GM12878 (cell line): ENCODE measurements around the gene PKD1L1. TPM values are rescaled to one million over a fixed set of nuclear protein-coding genes. Genes with fewer than 3 reads are reported as not detected.

Source experiments
- ATAC-seq: fragments of 200-7000 bp; cut with Tn5 transposase; 3 replicates; pipeline ENCODE4 v1.9.1; 2020; ENCODE audit warnings: mild to moderate bottlenecking, moderate library complexity
- BruUV-seq: library from RNA; stranded (reverse); fragments of 400-500 nt; replicated peaks from 2 replicates; lab custom pipeline; 2021; lab: Mats Ljungman, UMichigan
- CTCF ChIA-PET: fragments of 300-600 bp; sonication (Branson Sonifier 250); formaldehyde crosslinking; extraction: SDS; loops from one replicate; lab custom pipeline; 2021; ENCODE audit warnings: inconsistent platforms; lab: Yijun Ruan, JAX
- POLR2A ChIA-PET: fragments of 350-600 bp; formaldehyde crosslinking; extraction: SDS; loops from one replicate; lab custom pipeline; 2021; ENCODE audit warnings: inconsistent platforms; lab: Charles Lee
- RAD21 ChIA-PET: fragments of 300-600 bp; sonication (Branson Sonifier 250); formaldehyde crosslinking; loops from one replicate; lab custom pipeline; 2023; ENCODE audit warnings: antibody characterized with exemption; ENCODE audit not compliant: unreplicated experiment; lab: Charles Lee
- SMC1A ChIA-PET: fragments of 300-600 bp; sonication (Branson Sonifier 250); formaldehyde crosslinking; loops from one replicate; lab custom pipeline; 2023; ENCODE audit not compliant: unreplicated experiment, uncharacterized antibody; lab: Charles Lee
- DNase-seq: peaks from one replicate; pipeline ENCODE4 v3.0.0-alpha.2; 2011; ENCODE audit warnings: low read depth, low spot score
- FAIRE-seq: peaks from 3 replicates; lab custom pipeline; 2011; peaks lifted over from hg19 to GRCh38; lab: Jason Lieb, UNC
- H2AFZ ChIP-seq: 2 replicates; pipeline ENCODE4 v1.6.0; 2011; ENCODE audit warnings: low read depth, low read length, control low read depth; ENCODE audit not compliant: control insufficient read depth
- H3K27ac ChIP-seq: 2 replicates; pipeline ENCODE4 v1.5.1; 2011; ENCODE audit warnings: control low read depth; ENCODE audit not compliant: control insufficient read depth, insufficient read depth
- H3K27me3 ChIP-seq, 2 experiments: replicated peaks in 1 of 2; 2 replicates each; pipeline versions ENCODE4 v1.6.0 to v1.6.1; 2011; ENCODE audit warnings: low read length in 1 of 2; ENCODE audit not compliant: control insufficient read depth in 2 of 2, insufficient read depth in 2 of 2
- H3K36me3 ChIP-seq, 2 experiments: 2 replicates each; pipeline ENCODE4 v1.5.1; 2011; ENCODE audit warnings: low read length in 1 of 2; ENCODE audit not compliant: control insufficient read depth in 2 of 2, insufficient read depth in 2 of 2
- H3K4me1 ChIP-seq: 2 replicates; pipeline ENCODE4 v1.6.1; 2011; ENCODE audit warnings: mild to moderate bottlenecking, low read length, moderate library complexity, mixed read lengths; ENCODE audit not compliant: control insufficient read depth, insufficient read depth
- H3K4me2 ChIP-seq: 2 replicates; pipeline ENCODE4 v1.6.0; 2011; ENCODE audit warnings: control low read depth; ENCODE audit not compliant: control insufficient read depth, insufficient read depth
- H3K4me3 ChIP-seq: fragments of 200-600 bp; sonication (generic); 2 replicates; pipeline ENCODE4 v1.5.1; 2016
- H3K79me2 ChIP-seq: 2 replicates; pipeline ENCODE4 v1.6.0; 2011; ENCODE audit warnings: low read length; ENCODE audit not compliant: control insufficient read depth, insufficient read depth
- H3K9ac ChIP-seq: 2 replicates; pipeline ENCODE4 v1.8.0; 2011; ENCODE audit warnings: low read length, control low read depth, mixed read lengths; ENCODE audit not compliant: control insufficient read depth, insufficient read depth
- H3K9me3 ChIP-seq: replicated peaks from 3 replicates; pipeline ENCODE4 v1.5.1; 2011; ENCODE audit warnings: mild to moderate bottlenecking, low read length; ENCODE audit not compliant: control insufficient read depth, insufficient read depth
- H4K20me1 ChIP-seq: 2 replicates; pipeline ENCODE4 v1.6.0; 2011; ENCODE audit not compliant: control insufficient read depth, insufficient read depth
- BMI1 ChIP-seq: fragments of 450-650 bp; IDR thresholded peaks from 2 replicates; pipeline ENCODE4 v1.6.1; 2016; ENCODE audit warnings: mild to moderate bottlenecking, moderate library complexity, borderline replicate concordance
- CHD1 ChIP-seq: IDR thresholded peaks from 2 replicates; pipeline ENCODE4 v1.6.1; 2012; ENCODE audit warnings: low read depth, low read length, improper control_type of control experiment
- HDAC2 ChIP-seq: fragments of 200-600 bp; sonication (generic); IDR thresholded peaks from 2 replicates; pipeline ENCODE4 v1.6.1; 2017
- KDM1A ChIP-seq: fragments of 200-600 bp; sonication (generic); IDR thresholded peaks from 2 replicates; pipeline ENCODE4 v1.6.1; 2016; ENCODE audit warnings: borderline replicate concordance
- KLF5 ChIP-seq: fragments of 450-650 bp; IDR thresholded peaks from 2 replicates; pipeline ENCODE4 v1.6.1; 2014; ENCODE audit warnings: mild to moderate bottlenecking; ENCODE audit not compliant: partially characterized antibody
- NBN ChIP-seq: fragments of 450-650 bp; IDR thresholded peaks from 2 replicates; pipeline ENCODE4 v1.6.1; 2016
- NFYB ChIP-seq: IDR thresholded peaks from 2 replicates; pipeline ENCODE4 v1.6.1; 2011; ENCODE audit warnings: low read depth, mild to moderate bottlenecking, low read length, improper control_type of control experiment, moderate library complexity; ENCODE audit not compliant: insufficient read depth
- NR2C1 ChIP-seq: fragments of 450-650 bp; IDR thresholded peaks from 2 replicates; pipeline ENCODE4 v1.6.1; 2017; ENCODE audit warnings: antibody characterized with exemption, mild to moderate bottlenecking, moderate library complexity
- PAX8 ChIP-seq: fragments of 450-650 bp; IDR thresholded peaks from 2 replicates; pipeline ENCODE4 v1.6.1; 2017; ENCODE audit warnings: mild to moderate bottlenecking, moderate library complexity
- RBBP5 ChIP-seq: fragments of 200-600 bp; sonication (generic); conservative IDR thresholded peaks from 2 replicates; pipeline ENCODE4 v1.6.1; 2016
- SMARCA5 ChIP-seq: fragments of 450-650 bp; IDR thresholded peaks from 2 replicates; pipeline ENCODE4 v1.6.1; 2017; ENCODE audit warnings: mild to moderate bottlenecking
- SRF ChIP-seq, 2 experiments: IDR thresholded peaks; 2 replicates each; pipeline ENCODE4 v1.6.1; 2011; ENCODE audit warnings: low read depth in 2 of 2, low read length in 2 of 2, mild to moderate bottlenecking in 1 of 2, moderate library complexity in 1 of 2
- ZNF217 ChIP-seq: fragments of 450-650 bp; IDR thresholded peaks from 2 replicates; pipeline ENCODE4 v1.6.1; 2017; ENCODE audit warnings: antibody characterized with exemption, mild to moderate bottlenecking
- WGBS: methylation state at CpG from one replicate; pipeline ENCODE4 v1.1.6; 2016; ENCODE audit warnings: low lambda C conversion rate; ENCODE audit not compliant: insufficient replicate concordance, insufficient coverage; ENCODE audit errors: missing lambda C conversion rate; 5-methylcytosine and 5-hydroxymethylcytosine counted together
- in situ Hi-C: fragments of 300-500 bp; cut with MboI; formaldehyde crosslinking; loops from 9 replicates; pipeline ENCODE4 v1.14.3; 2018; ENCODE audit warnings: mixed read lengths
- intact Hi-C: fragments of 100-400 bp; cut with micrococcal nuclease; formaldehyde crosslinking; loops from one replicate; pipeline ENCODE4 v1.14.2; 2022; ENCODE audit not compliant: unreplicated experiment
- polyA plus RNA-seq, 11 experiments: library from polyadenylated mRNA; depleted of rRNA in 4 of 11; unstranded in 6 of 11; stranded (reverse) in 5 of 11; fragments of >200 nt; fragmentation: Nextera tagmentation in 4 of 11; fragmentation: Illumina TruSeq in 1 of 11; extraction: Ambion mirVana in 4 of 11; extraction: Trizol in 1 of 11; gene quantifications; 1 replicate in 1 of 11; 2 replicates in 10 of 11; pipeline versions ENCODE4 v1.2.1 to v1.2.3, GENCODE V29; 2011 to 2016; ENCODE audit warnings: inconsistent platforms in 2 of 11, missing spikeins in 2 of 11, low read depth in 1 of 11
- total RNA-seq, 4 experiments: library from RNA; depleted of rRNA in 3 of 4; stranded (reverse); fragments of >200 nt in 3 of 4; fragmentation: Illumina TruSeq in 1 of 4; extraction: Trizol in 1 of 4; gene quantifications; 2 replicates each; pipeline versions ENCODE4 v1.2.1 to v1.2.3, GENCODE V29; 2013 to 2021
- TF ChIP-seq, protein P1 (sequence below): IDR thresholded peaks from 2 replicates; pipeline ENCODE4 v1.6.1; 2012; ENCODE audit warnings: low read depth, low read length, improper control_type of control experiment

PKD1L1 gene
- total and polyA plus RNA-seq, 10 of the 15 experiments (the other 5 are each of a cell fraction or from before 2014, with no cell fraction given), result under 0.01 to 0.05 (median 0.02) TPM; not detected in 3

DNA sequence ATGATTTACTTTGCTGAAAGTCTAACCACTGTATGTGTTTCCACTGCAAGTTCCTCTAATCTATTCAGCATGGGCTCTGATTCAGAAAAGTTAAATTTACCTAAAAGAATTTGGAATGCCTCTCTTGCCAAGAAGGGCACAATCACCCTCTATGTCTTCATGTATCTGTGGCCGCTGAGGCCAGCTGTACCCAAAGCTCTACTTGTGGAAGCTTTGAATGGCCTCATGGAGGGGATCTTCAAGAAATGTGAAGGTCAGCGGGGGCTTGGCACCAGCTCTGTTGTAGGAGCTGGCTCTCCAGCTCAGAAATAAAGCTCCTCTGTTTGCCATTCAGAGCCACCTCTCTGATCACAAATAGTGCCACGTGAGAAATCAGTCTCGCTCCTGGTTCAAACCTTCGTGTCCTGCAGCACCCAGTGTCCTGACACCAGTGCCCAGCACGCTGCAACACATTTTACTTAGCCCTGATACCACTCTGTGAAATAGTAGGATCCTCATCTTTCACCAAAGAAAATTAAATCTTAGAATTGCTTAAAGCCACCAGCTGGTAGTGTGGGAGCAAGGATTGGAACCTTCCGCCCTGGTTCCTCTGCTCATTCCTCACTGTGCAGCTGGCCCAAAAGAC lies 61.1 kb downstream of the PKD1L1 start:
- ATAC-seq, result no peak
- FAIRE-seq, result no peak
- in situ Hi-C loops, result no loop called here
- peaks cover 5 to 7% of the 10 kb centered on the region in 2 experiments; a peak in 3 of 4 replicates for H3K27me3 ChIP-seq
- intact Hi-C loops, result no loop called here
- H3K27ac ChIP-seq, result no peak overlapping the region
- no TSS peak for BruUV-seq
- POLR2A ChIA-PET, result no interaction called here
- H4K20me1 ChIP-seq, result no peaks in the 10 kb centered on the region
- TF ChIP-seq NR2C1, result no peak
- no peaks in the 10 kb centered on the region for H3K36me3 ChIP-seq
- no peak overlapping the region for H3K4me2 ChIP-seq
- no peaks in the 10 kb centered on the region for H3K79me2 ChIP-seq
- RAD21 ChIA-PET, result no interaction called here
- H3K4me3 ChIP-seq, result no peak overlapping the region
- H2AFZ ChIP-seq, result no peak overlapping the region
- H3K4me1 ChIP-seq, result no peaks in the 10 kb centered on the region
- CTCF ChIA-PET, result no interaction called here
- SMC1A ChIA-PET, result interaction anchor here (0.9 kb wide), 1 partner anchor 58 kb away, joined by 5 read pairs; no protein-coding TSS in a partner anchor
- H3K9ac ChIP-seq, result no peak overlapping the region
- 51% methylated on average over 7 of the region's 7 CpGs for WGBS
- no peak for DNase-seq
- H3K9me3 ChIP-seq, result no peaks in the 10 kb centered on the region

DNA sequence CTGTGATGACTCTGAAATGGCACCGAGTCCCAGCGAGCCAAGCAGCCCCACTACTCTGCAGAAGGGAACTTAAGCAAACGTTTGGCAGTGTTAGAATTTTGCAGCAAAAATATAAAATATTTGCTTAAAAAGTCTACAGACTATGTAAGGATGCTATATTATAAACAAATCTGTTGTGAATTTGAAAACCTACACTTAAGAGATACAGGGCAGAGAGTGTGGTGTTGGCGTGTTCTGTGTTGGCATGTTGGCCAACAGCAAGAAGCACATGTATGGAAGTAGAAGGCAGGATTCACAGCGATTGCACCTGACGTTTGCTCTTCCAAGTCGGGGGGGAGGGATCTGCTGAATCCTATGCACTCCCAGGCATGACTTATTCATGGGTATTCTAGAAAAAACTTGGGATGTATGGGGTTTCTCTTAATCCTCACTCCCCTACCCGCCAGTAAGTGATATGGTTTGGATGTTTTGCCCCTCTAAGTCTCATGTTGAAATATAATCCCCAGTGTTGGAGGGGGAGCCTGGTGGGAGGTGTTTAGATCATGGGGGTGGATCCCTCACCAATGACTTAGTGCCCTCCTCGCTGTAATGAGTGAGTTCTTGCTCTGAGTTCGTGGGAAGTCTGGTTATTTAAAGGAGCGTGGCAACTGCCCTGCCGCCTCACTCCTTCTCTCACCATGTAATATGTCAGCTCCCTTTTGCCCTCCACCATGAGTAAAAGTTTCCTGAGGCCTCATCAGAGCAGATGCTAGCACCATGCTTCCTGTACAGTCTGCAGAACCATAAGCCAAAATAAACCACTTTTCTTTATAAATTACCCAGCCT lies 62.1 kb downstream of the PKD1L1 start:
- Histone ChIP-seq H3K36me3 (no peaks in the 10 kb centered on the region), H3K4me1 (no peaks in the 10 kb centered on the region), H3K79me2 (no peaks in the 10 kb centered on the region), H3K4me3 (no peak overlapping the region), H3K9ac (no peak overlapping the region), H2AFZ (no peak overlapping the region), H4K20me1 (no peaks in the 10 kb centered on the region), H3K27ac (no peak overlapping the region), H3K9me3 (no peaks in the 10 kb centered on the region), H3K4me2 (no peak overlapping the region), H3K27me3 (peaks cover 5 to 7% of the 10 kb centered on the region in 2 experiments; a peak in 3 of 4 replicates)
- ATAC-seq (no peak), FAIRE-seq (no peak), DNase-seq (no peak)
- ChIA-PET RAD21 (no interaction called here), CTCF (no interaction called here), SMC1A (no interaction called here), POLR2A (no interaction called here)
- TF ChIP-seq BMI1 (no peak), HDAC2 (no peak), RBBP5 (no peak), KLF5 (no peak), SMARCA5 (no peak), NBN (no peak), PAX8 (no peak), SRF (IDR thresholded peaks at IDR 0.05; ENCODE audit: low read depth in 2 of 2, low read length in 2 of 2) (no peak), CHD1 (no peak), NFYB (no peak), KDM1A (no peak), ZNF217 (no peak)
- TF ChIP-seq, protein P1, sequence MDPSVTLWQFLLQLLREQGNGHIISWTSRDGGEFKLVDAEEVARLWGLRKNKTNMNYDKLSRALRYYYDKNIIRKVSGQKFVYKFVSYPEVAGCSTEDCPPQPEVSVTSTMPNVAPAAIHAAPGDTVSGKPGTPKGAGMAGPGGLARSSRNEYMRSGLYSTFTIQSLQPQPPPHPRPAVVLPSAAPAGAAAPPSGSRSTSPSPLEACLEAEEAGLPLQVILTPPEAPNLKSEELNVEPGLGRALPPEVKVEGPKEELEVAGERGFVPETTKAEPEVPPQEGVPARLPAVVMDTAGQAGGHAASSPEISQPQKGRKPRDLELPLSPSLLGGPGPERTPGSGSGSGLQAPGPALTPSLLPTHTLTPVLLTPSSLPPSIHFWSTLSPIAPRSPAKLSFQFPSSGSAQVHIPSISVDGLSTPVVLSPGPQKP, result no peak
- in situ Hi-C loops (no loop called here), intact Hi-C loops (no loop called here)
- WGBS, result 52% methylated on average over 12 of the region's 12 CpGs
- no TSS peak for BruUV-seq
